Uterus (tissue), 2 donors: ENCODE measurements around the gene PGAM4.

Source experiments
- POLR2A ChIP-seq, 2 donors: fragments of 450-650 bp; IDR thresholded peaks; one replicate each; pipeline ENCODE4 v1.6.1; 2016; ENCODE audit warnings: antibody characterized with exemption in 2 of 2, mild to moderate bottlenecking in 1 of 2, moderate library complexity in 1 of 2
- TF ChIP-seq, protein P1 (sequence below), 4 experiments: fragments of 200-600 bp in 2 of 4; fragments of 450-650 bp in 2 of 4; sonication (generic) in 2 of 4; IDR thresholded peaks; one replicate each; pipeline ENCODE4 v1.5.1; 2016 to 2019; ENCODE audit warnings: antibody characterized with exemption in 4 of 4, mild to moderate bottlenecking in 2 of 4, moderate library complexity in 1 of 4

DNA sequence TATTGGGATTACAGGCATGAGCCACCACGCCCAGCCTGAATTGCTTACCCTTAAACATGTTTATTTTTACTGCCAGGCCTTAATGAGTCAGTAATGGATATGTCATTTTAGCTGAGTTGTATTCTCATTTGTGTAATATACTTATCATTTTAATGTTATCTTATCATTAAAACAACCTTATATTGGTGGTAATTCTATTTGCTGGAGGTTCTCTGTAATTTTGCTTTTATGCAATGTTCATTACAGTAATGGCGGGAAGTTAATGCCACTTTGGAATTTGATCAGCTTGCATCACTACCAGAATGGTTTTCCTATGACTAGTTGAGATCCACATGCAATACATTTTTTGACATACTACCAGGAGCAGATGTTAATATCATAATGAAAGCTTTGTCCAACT is 6.3 kb upstream of the PGAM4 start:
- TF ChIP-seq, protein P1, sequence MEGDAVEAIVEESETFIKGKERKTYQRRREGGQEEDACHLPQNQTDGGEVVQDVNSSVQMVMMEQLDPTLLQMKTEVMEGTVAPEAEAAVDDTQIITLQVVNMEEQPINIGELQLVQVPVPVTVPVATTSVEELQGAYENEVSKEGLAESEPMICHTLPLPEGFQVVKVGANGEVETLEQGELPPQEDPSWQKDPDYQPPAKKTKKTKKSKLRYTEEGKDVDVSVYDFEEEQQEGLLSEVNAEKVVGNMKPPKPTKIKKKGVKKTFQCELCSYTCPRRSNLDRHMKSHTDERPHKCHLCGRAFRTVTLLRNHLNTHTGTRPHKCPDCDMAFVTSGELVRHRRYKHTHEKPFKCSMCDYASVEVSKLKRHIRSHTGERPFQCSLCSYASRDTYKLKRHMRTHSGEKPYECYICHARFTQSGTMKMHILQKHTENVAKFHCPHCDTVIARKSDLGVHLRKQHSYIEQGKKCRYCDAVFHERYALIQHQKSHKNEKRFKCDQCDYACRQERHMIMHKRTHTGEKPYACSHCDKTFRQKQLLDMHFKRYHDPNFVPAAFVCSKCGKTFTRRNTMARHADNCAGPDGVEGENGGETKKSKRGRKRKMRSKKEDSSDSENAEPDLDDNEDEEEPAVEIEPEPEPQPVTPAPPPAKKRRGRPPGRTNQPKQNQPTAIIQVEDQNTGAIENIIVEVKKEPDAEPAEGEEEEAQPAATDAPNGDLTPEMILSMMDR (IDR thresholded peaks at IDR 0.05), result no peak
- no peak for TF ChIP-seq POLR2A (IDR thresholded peaks at IDR 0.05)
